Activated naive CD4-positive, alpha-beta T cell treated with anti-CD3 and anti-CD28 coated beads, Interleukin-2, amount 10 ng/mL, durations not matched to agents 7 days and 5 days (primary cell): ENCODE measurements around the gene RFXANK.
A peak's percentile ranks its signal among the peaks of the same experiment; 100 is the strongest.
"Not testable (repeated sequence)": the region's sequence is repeated elsewhere in the genome, so short reads cannot be mapped to it uniquely, and the experiment has no call there.

ENCODE experiments used
- CTCF ChIA-PET: fragments of 350-600 bp; sonication (Branson Sonifier 250); formaldehyde crosslinking; loops from one replicate; lab custom pipeline; 2021; ENCODE audit warnings: antibody characterized with exemption; lab: Charles Lee
- DNase-seq: peaks from one replicate; pipeline ENCODE4 v3.0.0-alpha.2; 2020
- H3K27ac Mint-ChIP-seq: one replicate; pipeline ENCODE4 v1.8.0; 2021; ENCODE audit warnings: mild to moderate bottlenecking, moderate library complexity, mixed read lengths
- H3K27me3 Mint-ChIP-seq: one replicate; pipeline ENCODE4 v1.8.0; 2021; ENCODE audit warnings: mild to moderate bottlenecking, mixed read lengths
- H3K36me3 Mint-ChIP-seq: one replicate; pipeline ENCODE4 v1.8.0; 2021; ENCODE audit warnings: mixed read lengths
- H3K4me1 Mint-ChIP-seq: one replicate; pipeline ENCODE4 v1.8.0; 2021; ENCODE audit warnings: mixed read lengths
- H3K4me3 Mint-ChIP-seq: one replicate; pipeline ENCODE4 v1.8.0; 2021; ENCODE audit warnings: mild to moderate bottlenecking, moderate library complexity, mixed read lengths
- H3K9me3 Mint-ChIP-seq: one replicate; pipeline ENCODE4 v1.8.0; 2021; ENCODE audit warnings: mixed read lengths

RFXANK gene, protein sequence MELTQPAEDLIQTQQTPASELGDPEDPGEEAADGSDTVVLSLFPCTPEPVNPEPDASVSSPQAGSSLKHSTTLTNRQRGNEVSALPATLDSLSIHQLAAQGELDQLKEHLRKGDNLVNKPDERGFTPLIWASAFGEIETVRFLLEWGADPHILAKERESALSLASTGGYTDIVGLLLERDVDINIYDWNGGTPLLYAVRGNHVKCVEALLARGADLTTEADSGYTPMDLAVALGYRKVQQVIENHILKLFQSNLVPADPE

GRCh38 chr19:19192078-19192882, at the start of gene RFXANK, which contains the start of gene BORCS8:
RFXANK (plus strand) TSS chr19:19192258; CDS start chr19:19193947, 1,689 bp downstream.
BORCS8 (minus strand) TSS chr19:19192152; CDS start chr19:19192117, 35 bp downstream.
- Mint-ChIP-seq H3K36me3 (peaks cover 21% of the 10 kb centered on the region), H3K9me3 (no peaks in the 10 kb centered on the region), H3K4me1 (peaks cover 54% of the 10 kb centered on the region), H3K4me3 (peak within 1 kb of the TSS; percentile 99), H3K27me3 (no peaks in the 10 kb centered on the region), H3K27ac (peak within 1 kb of the TSS; percentile 98)
- DNase-seq = peak; percentile 100
- CTCF ChIA-PET = interaction anchor here (1.0 to 2.7 kb wide), 4 partner anchors 10 to 172 kb away, joined by 3 to 8 read pairs (median 3); no protein-coding TSS in a partner anchor

DNA sequence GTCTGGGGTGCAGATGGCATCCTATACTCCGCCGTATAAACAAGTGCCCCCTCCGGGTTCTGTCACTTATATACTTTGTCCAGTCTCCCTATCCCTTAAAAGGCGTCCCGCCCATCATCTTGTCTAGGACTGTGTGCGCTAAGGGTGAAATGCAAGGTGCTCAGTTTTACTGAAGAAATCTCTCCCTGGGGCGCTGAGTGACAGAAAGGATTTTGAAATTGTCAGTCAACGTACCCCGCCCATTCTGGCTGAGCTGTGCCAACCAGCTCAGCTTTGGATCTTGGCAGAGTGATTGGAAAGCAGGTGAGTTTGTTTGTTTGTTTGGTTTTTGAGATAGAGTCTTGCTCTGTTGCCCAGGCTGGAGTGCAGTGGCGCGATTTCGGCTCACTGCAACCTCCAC, 49.7 kb upstream of the RFXANK start:
- Mint-ChIP-seq H3K4me3 (no peak overlapping the region), H3K36me3 (no peaks in the 10 kb centered on the region), H3K27me3 (peaks cover 21% of the 10 kb centered on the region), H3K27ac (no peak overlapping the region), H3K9me3 (no peaks in the 10 kb centered on the region), H3K4me1 (peaks cover 22% of the 10 kb centered on the region)
- DNase-seq = no peak
- CTCF ChIA-PET = interaction anchor here (1.2 to 2.8 kb wide), 2 partner anchors 33 to 90 kb away, joined by 4 to 10 read pairs; no protein-coding TSS in a partner anchor

GRCh38 chr19:19145281-19145680, 46.8 kb upstream of the RFXANK start:
- Mint-ChIP-seq H3K9me3 (no peaks in the 10 kb centered on the region), H3K27me3 (peaks cover 3% of the 10 kb centered on the region), H3K27ac (no peak overlapping the region), H3K4me1 (no peaks in the 10 kb centered on the region), H3K4me3 (no peak overlapping the region), H3K36me3 (peaks cover 5% of the 10 kb centered on the region)
- no peak for DNase-seq
- CTCF ChIA-PET = interaction anchor here (0.7 to 5.1 kb wide), 14 partner anchors 9 to 346 kb away, joined by 3 to 44 read pairs (median 4); no protein-coding TSS in a partner anchor

DNA sequence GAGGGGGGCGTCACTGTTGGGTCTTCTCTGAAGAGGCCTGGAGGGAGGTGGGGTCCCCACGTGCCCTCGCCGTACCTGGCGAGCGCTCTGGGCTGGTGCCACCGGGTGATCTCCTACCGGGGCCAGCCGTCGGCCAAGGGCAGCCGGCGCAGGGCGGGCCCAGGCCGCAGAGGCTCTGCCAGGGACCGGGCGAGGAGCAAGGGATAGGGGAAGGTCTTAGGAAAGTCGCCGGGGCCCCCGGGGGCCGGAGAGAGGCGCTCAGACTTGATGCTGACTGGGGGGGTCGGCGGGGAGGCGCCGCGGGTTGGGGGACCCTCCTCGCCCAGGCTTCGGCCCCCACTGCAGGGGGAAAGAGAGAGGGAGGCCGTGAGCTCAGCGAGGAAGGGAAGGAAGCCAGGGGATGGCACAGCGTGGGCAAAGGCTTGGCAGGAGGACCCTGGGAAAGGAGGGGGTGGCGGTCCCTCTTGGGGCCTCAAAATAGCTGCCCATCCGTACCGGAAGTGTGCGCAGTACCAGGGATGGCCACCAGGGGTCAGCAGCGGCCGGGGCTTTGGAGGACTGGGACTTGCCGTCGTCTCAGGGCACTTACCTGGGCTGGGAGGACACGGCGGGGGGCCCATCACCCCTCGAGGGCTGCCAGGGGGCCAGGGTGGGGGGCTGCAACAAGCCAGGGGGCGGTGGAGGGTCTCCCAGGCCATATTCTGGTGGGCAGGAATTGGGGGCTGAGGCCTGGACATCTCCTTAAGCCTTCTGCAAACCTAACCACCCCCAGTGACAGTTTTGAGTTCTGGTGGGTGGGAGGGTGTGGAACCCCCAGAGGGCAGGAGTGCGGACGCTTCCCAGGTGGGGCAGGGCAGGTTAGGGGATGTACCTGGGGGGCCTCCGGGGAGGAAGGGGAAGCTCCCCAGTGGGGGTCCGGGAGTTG, 46.1 kb upstream of the RFXANK start:
- CTCF ChIA-PET = interaction anchor here (0.7 to 5.1 kb wide), 15 partner anchors 9 to 345 kb away, joined by 3 to 44 read pairs (median 4); no protein-coding TSS in a partner anchor
- DNase-seq = peak; percentile 90
- H3K36me3 Mint-ChIP-seq = peaks cover 5% of the 10 kb centered on the region
- H3K27me3 Mint-ChIP-seq = peaks cover 3% of the 10 kb centered on the region
- no peak overlapping the region for H3K4me3 Mint-ChIP-seq
- H3K9me3 Mint-ChIP-seq = no peaks in the 10 kb centered on the region
- no peaks in the 10 kb centered on the region for H3K4me1 Mint-ChIP-seq
- no peak overlapping the region for H3K27ac Mint-ChIP-seq

DNA sequence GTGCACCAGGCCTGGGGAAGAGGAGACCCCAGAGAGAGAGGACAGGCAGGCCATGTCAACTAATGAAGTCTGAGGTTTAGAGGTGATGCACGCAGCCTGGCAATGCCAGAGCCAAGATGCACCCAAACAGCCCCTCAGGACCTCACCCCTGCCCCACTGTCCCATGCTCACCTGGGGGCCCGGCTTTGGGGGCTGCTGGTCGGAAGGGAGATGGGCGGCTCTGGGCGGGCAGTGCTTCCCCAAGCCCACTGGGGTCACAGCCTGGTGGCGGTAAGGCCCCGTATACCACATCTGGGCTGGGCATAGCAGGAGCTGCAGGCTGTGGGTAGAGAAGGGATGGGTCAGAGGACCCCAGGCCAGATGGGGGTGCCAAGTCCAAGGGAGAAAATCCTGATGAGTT, 45.2 kb upstream of the RFXANK start:
- H3K36me3 Mint-ChIP-seq = peaks cover 5% of the 10 kb centered on the region
- CTCF ChIA-PET = interaction anchor here (0.6 to 5.1 kb wide), 8 partner anchors 9 to 344 kb away, joined by 3 to 44 read pairs (median 4); no protein-coding TSS in a partner anchor
- no peaks in the 10 kb centered on the region for H3K4me1 Mint-ChIP-seq
- peaks cover 3% of the 10 kb centered on the region for H3K27me3 Mint-ChIP-seq
- no peak for DNase-seq
- no peak overlapping the region for H3K27ac Mint-ChIP-seq
- H3K4me3 Mint-ChIP-seq = no peak overlapping the region
- no peaks in the 10 kb centered on the region for H3K9me3 Mint-ChIP-seq

GRCh38 chr19:19147344-19147743, 44.7 kb upstream of the RFXANK start:
- H3K36me3 Mint-ChIP-seq = peaks cover 5% of the 10 kb centered on the region
- CTCF ChIA-PET = interaction anchor here (0.6 to 5.1 kb wide), 6 partner anchors 9 to 92 kb away, joined by 3 to 44 read pairs (median 4); no protein-coding TSS in a partner anchor

GRCh38 chr19:19148504-19148903, 43.6 kb upstream of the RFXANK start:
- not testable (repeated sequence) for H3K9me3 Mint-ChIP-seq, H3K27ac Mint-ChIP-seq

More at GRCh38 chr19:19147344-19147743, 44.7 kb upstream of the RFXANK start:
- DNase-seq = no peak
- no peak overlapping the region for H3K4me3 Mint-ChIP-seq
- H3K27me3 Mint-ChIP-seq = no peaks in the 10 kb centered on the region
- no peak overlapping the region for H3K27ac Mint-ChIP-seq
- no peaks in the 10 kb centered on the region for H3K4me1 Mint-ChIP-seq
- no peaks in the 10 kb centered on the region for H3K9me3 Mint-ChIP-seq

GRCh38 chr19:19149435-19149834, 42.6 kb upstream of the RFXANK start:
- Mint-ChIP-seq H3K9me3 (no peaks in the 10 kb centered on the region), H3K27ac (no peak overlapping the region), H3K4me3 (no peak overlapping the region), H3K36me3 (peaks cover 5% of the 10 kb centered on the region), H3K27me3 (no peaks in the 10 kb centered on the region), H3K4me1 (no peaks in the 10 kb centered on the region)
- no peak for DNase-seq
- CTCF ChIA-PET = interaction anchor here (0.7 to 5.1 kb wide), 2 partner anchors 26 to 98 kb away, joined by 3 to 44 read pairs; no protein-coding TSS in a partner anchor

More at GRCh38 chr19:19148504-19148903, 43.6 kb upstream of the RFXANK start:
- not testable (repeated sequence) for H3K36me3 Mint-ChIP-seq, H3K27me3 Mint-ChIP-seq, H3K4me3 Mint-ChIP-seq, H3K4me1 Mint-ChIP-seq, DNase-seq
- CTCF ChIA-PET = interaction anchor here (1.2 to 5.1 kb wide), 3 partner anchors 21 to 76 kb away, joined by 4 to 44 read pairs (median 9); no protein-coding TSS in a partner anchor

DNA sequence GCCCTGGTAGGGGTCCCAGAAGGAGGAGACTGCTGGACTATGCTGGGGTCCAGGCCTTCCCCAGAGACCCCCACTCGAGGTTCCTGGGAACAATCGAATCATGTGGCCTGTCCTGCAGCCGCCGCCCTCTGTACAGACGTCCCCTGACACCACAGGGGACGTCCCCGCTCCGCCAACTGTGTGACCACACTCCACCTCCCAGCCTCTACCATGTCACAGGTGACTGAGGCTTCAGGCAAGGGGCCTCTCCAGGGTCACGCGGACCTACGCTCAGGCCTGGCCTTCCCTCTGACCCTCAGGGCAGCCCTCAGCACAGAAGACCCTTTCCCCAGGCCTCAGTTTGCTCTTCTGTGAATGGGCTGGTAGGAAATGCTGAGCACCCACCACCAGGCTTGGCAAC, 40.6 kb upstream of the RFXANK start:
- Mint-ChIP-seq H3K27ac (no peak overlapping the region), H3K9me3 (no peaks in the 10 kb centered on the region), H3K27me3 (no peaks in the 10 kb centered on the region), H3K4me3 (no peak overlapping the region), H3K4me1 (no peaks in the 10 kb centered on the region), H3K36me3 (peaks cover 11% of the 10 kb centered on the region)
- CTCF ChIA-PET = no interaction called here
- DNase-seq = no peak

DNA sequence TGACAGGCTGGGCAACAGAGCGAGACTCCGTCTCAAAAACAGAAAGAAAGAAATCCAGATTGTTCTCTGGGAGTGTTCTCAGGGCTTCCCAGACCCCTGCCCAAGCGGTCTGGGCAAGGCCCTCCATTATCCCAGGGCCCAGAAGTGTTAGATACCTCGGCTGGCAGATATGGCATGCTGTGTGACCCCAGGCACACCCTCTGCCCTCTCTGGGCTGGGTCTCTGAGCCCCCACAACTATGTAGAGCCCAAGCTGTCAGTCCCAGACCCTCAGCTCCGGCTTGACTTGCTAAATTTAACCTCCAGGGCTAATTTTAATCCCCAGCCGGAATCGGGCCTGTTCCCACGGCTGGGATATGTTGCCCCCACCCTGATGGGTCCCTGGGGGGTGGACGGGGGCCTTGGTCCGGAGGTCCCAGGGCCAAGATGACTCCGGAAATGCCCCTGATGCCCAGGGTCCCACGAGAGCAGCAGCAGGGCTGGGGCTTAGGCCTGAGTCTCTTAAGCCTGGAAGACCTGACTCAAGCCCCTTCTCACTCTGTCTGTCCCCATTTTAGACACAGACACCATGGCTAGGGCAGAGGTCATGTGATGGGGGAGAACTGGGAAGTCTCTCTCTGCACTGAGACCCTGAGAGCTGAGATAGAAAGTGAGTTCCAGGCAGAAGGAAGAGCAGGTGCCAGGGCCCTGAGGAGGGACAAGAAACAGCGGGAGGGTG, 39.2 kb upstream of the RFXANK start:
- DNase-seq = no peak
- H3K27ac Mint-ChIP-seq = peak overlapping the region; percentile 37
- peaks cover 8% of the 10 kb centered on the region for H3K36me3 Mint-ChIP-seq
- H3K9me3 Mint-ChIP-seq = no peaks in the 10 kb centered on the region
- H3K27me3 Mint-ChIP-seq = no peaks in the 10 kb centered on the region
- CTCF ChIA-PET = no interaction called here
- H3K4me1 Mint-ChIP-seq = no peaks in the 10 kb centered on the region
- no peak overlapping the region for H3K4me3 Mint-ChIP-seq

GRCh38 chr19:19154768-19155494, 37.1 kb upstream of the RFXANK start:
- peaks cover 6% of the 10 kb centered on the region for H3K36me3 Mint-ChIP-seq
- H3K9me3 Mint-ChIP-seq = no peaks in the 10 kb centered on the region
- H3K4me1 Mint-ChIP-seq = no peaks in the 10 kb centered on the region
- no peak for DNase-seq
- no peak overlapping the region for H3K27ac Mint-ChIP-seq
- no peak overlapping the region for H3K4me3 Mint-ChIP-seq
- CTCF ChIA-PET = interaction anchor here (1.2 kb wide), 1 partner anchor 9 kb away, joined by 4 read pairs; no protein-coding TSS in a partner anchor
- no peaks in the 10 kb centered on the region for H3K27me3 Mint-ChIP-seq

DNA sequence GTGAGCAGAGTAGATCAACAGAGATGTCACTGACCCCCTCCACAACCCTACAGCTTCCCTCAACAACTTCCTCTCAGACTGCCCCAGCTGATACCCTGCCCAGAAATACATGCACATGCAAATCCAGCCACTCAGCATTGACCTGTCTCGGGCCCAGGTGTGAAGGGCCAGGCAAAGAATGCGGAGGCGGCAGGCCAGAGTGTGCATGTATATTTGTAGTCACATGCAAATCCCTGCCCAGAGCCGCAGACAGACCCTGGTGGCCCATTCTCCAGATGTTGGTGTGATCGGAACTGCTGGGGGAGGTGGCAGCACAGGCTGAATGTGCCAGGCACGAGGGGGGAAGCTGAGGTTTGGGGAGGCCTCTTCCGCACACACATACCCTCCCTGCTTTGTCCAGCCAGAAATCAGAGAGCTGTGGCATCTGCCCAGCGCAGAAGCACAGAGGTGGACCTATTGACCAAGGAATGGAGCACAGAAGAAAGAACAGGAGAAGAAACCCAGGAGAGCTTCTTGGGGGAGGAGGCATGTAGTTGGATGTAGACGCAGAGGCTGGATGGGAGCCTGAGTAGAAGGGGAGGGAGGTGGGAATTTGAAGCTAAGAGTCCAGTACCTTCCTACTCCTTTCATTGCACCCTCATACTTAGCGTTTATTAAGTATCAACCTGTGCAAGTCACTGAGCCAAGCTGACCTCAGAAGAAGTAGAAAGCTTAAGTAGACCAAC, 36.4 kb upstream of the RFXANK start:
- Mint-ChIP-seq H3K4me3 (no peak overlapping the region), H3K4me1 (no peaks in the 10 kb centered on the region), H3K27ac (peak overlapping the region; percentile 16), H3K36me3 (peaks cover 6% of the 10 kb centered on the region), H3K9me3 (no peaks in the 10 kb centered on the region), H3K27me3 (no peaks in the 10 kb centered on the region)
- CTCF ChIA-PET = interaction anchor here (1.3 to 4.2 kb wide), 3 partner anchors 9 to 19 kb away, joined by 4 to 21 read pairs (median 5); no protein-coding TSS in a partner anchor
- DNase-seq = no peak
